T-helper 2 cell treated with Interferon-gamma antibody and Interleukin-4, amounts not matched to agents 5 μg/mL and 100 μg/mL, for 36 hours (primary cell): Measurements from ENCODE around the gene ZNF837.

ENCODE experiments used
- DNase-seq: peaks from one replicate; pipeline ENCODE4 v3.0.0; 2021; ENCODE audit warnings: low spot score
- H3K27ac Mint-ChIP-seq: one replicate; pipeline ENCODE4 v1.8.0; 2021; ENCODE audit warnings: mild to moderate bottlenecking, mixed read lengths
- H3K27me3 Mint-ChIP-seq: one replicate; pipeline ENCODE4 v1.8.0; 2021; ENCODE audit warnings: low read depth, mixed read lengths
- H3K36me3 Mint-ChIP-seq: one replicate; pipeline ENCODE4 v1.8.0; 2021; ENCODE audit warnings: low read depth, mixed read lengths
- H3K4me1 Mint-ChIP-seq: one replicate; pipeline ENCODE4 v1.8.0; 2021; ENCODE audit warnings: low read depth, mixed read lengths
- H3K4me3 Mint-ChIP-seq: one replicate; pipeline ENCODE4 v1.8.0; 2022; ENCODE audit warnings: mild to moderate bottlenecking, moderate library complexity, mixed read lengths
- H3K9me3 Mint-ChIP-seq: one replicate; pipeline ENCODE4 v1.8.0; 2021; ENCODE audit warnings: mixed read lengths

ZNF837 gene

GRCh38 chr19:58400916-58401839, 20.3 kb upstream of the ZNF837 start:
- Mint-ChIP-seq H3K4me3 (peak overlapping the region; percentile 88), H3K27me3 (no peaks in the 10 kb centered on the region), H3K9me3 (no peaks in the 10 kb centered on the region), H3K4me1 (peaks cover 13% of the 10 kb centered on the region), H3K36me3 (no peaks in the 10 kb centered on the region), H3K27ac (peak overlapping the region; percentile 92)
- peak; percentile 99 for DNase-seq

- Mint-ChIP-seq H3K9me3 (no peaks in the 10 kb centered on the region), H3K27ac (peak overlapping the region; percentile 92), H3K36me3 (peaks cover 3% of the 10 kb centered on the region), H3K4me1 (peaks cover 15% of the 10 kb centered on the region), H3K4me3 (peak overlapping the region; percentile 88), H3K27me3 (no peaks in the 10 kb centered on the region)
- DNase-seq = no peak
These were observed 19.6 kb upstream of the ZNF837 start for GRCh38 chr19:58400316-58400915.

- peak overlapping the region; percentile 35 for H3K4me3 Mint-ChIP-seq
- no peak overlapping the region for H3K27ac Mint-ChIP-seq
- H3K9me3 Mint-ChIP-seq = no peaks in the 10 kb centered on the region
These were observed 19.1 kb upstream of the ZNF837 start for GRCh38 chr19:58399903-58400302.

GRCh38 chr19:58398545-58398944, 17.7 kb upstream of the ZNF837 start:
- Mint-ChIP-seq H3K36me3 (peaks cover 17% of the 10 kb centered on the region), H3K27me3 (no peaks in the 10 kb centered on the region), H3K4me1 (peaks cover 15% of the 10 kb centered on the region), H3K4me3 (no peak overlapping the region), H3K27ac (no peak overlapping the region), H3K9me3 (no peaks in the 10 kb centered on the region)
- DNase-seq = no peak

More at GRCh38 chr19:58399903-58400302, 19.1 kb upstream of the ZNF837 start:
- no peak for DNase-seq
- Mint-ChIP-seq H3K4me1 (peaks cover 15% of the 10 kb centered on the region), H3K36me3 (peaks cover 3% of the 10 kb centered on the region), H3K27me3 (no peaks in the 10 kb centered on the region)

- H3K27ac Mint-ChIP-seq = no peak overlapping the region
- H3K4me1 Mint-ChIP-seq = peaks cover 15% of the 10 kb centered on the region
- peaks cover 22% of the 10 kb centered on the region for H3K36me3 Mint-ChIP-seq
- no peaks in the 10 kb centered on the region for H3K9me3 Mint-ChIP-seq
- H3K4me3 Mint-ChIP-seq = no peak overlapping the region
- H3K27me3 Mint-ChIP-seq = no peaks in the 10 kb centered on the region
- no peak for DNase-seq
These were observed 17.3 kb upstream of the ZNF837 start for GRCh38 chr19:58398087-58398486.

GRCh38 chr19:58397533-58398037, 16.8 kb upstream of the ZNF837 start:
- no peaks in the 10 kb centered on the region for H3K9me3 Mint-ChIP-seq
- H3K4me1 Mint-ChIP-seq = peaks cover 15% of the 10 kb centered on the region
- peaks cover 27% of the 10 kb centered on the region for H3K36me3 Mint-ChIP-seq
- no peak for DNase-seq
- no peak overlapping the region for H3K4me3 Mint-ChIP-seq
- no peak overlapping the region for H3K27ac Mint-ChIP-seq
- H3K27me3 Mint-ChIP-seq = no peaks in the 10 kb centered on the region

GRCh38 chr19:58396691-58397532, 16.1 kb upstream of the ZNF837 start:
- Mint-ChIP-seq H3K9me3 (no peaks in the 10 kb centered on the region), H3K27me3 (no peaks in the 10 kb centered on the region), H3K36me3 (peaks cover 30% of the 10 kb centered on the region), H3K27ac (no peak overlapping the region), H3K4me1 (peaks cover 12% of the 10 kb centered on the region), H3K4me3 (no peak overlapping the region)
- DNase-seq = no peak

GRCh38 chr19:58395979-58396627, 15.3 kb upstream of the ZNF837 start:
- Mint-ChIP-seq H3K4me3 (no peak overlapping the region), H3K9me3 (no peaks in the 10 kb centered on the region), H3K36me3 (peaks cover 34% of the 10 kb centered on the region), H3K27me3 (no peaks in the 10 kb centered on the region), H3K4me1 (peaks cover 10% of the 10 kb centered on the region), H3K27ac (no peak overlapping the region)
- DNase-seq = no peak

GRCh38 chr19:58395220-58395978, 14.6 kb upstream of the ZNF837 start, which contains the start of gene RNF225:
Gene RNF225 (plus strand): TSS chr19:58395656. CDS start chr19:58396090, 434 bp downstream.
- Mint-ChIP-seq H3K27me3 (no peaks in the 10 kb centered on the region), H3K9me3 (no peaks in the 10 kb centered on the region), H3K27ac (no peak within 1 kb of the TSS), H3K4me1 (peaks cover 8% of the 10 kb centered on the region), H3K36me3 (peaks cover 41% of the 10 kb centered on the region), H3K4me3 (no peak within 1 kb of the TSS)
- no peak for DNase-seq

- Mint-ChIP-seq H3K36me3 (peaks cover 43% of the 10 kb centered on the region), H3K27me3 (no peaks in the 10 kb centered on the region), H3K4me3 (no peak overlapping the region), H3K4me1 (peaks cover 5% of the 10 kb centered on the region), H3K9me3 (no peaks in the 10 kb centered on the region), H3K27ac (no peak overlapping the region)
- DNase-seq = no peak
These were observed 14.0 kb upstream of the ZNF837 start for GRCh38 chr19:58394821-58395219.

GRCh38 chr19:58393725-58394033, 12.8 kb upstream of the ZNF837 start:
- peaks cover 50% of the 10 kb centered on the region for H3K36me3 Mint-ChIP-seq
- H3K9me3 Mint-ChIP-seq = no peaks in the 10 kb centered on the region
- no peak overlapping the region for H3K27ac Mint-ChIP-seq
- no peak overlapping the region for H3K4me3 Mint-ChIP-seq
- peaks cover 12% of the 10 kb centered on the region for H3K4me1 Mint-ChIP-seq
- no peak for DNase-seq
- no peaks in the 10 kb centered on the region for H3K27me3 Mint-ChIP-seq

GRCh38 chr19:58392945-58393724, 12.3 kb upstream of the ZNF837 start:
- no peaks in the 10 kb centered on the region for H3K27me3 Mint-ChIP-seq
- DNase-seq = no peak
- no peak overlapping the region for H3K4me3 Mint-ChIP-seq
- H3K27ac Mint-ChIP-seq = no peak overlapping the region
- H3K9me3 Mint-ChIP-seq = no peaks in the 10 kb centered on the region
- peaks cover 14% of the 10 kb centered on the region for H3K4me1 Mint-ChIP-seq
- peaks cover 54% of the 10 kb centered on the region for H3K36me3 Mint-ChIP-seq
